Measurements from ENCODE around the gene RAD51B.

GRCh38 chr14:68663385-68664076 is 844.0 kb downstream of the RAD51B start:
- TF ChIP-seq POLR2A (IDR thresholded peaks at IDR 0.05; ENCODE audit: low read depth, low read length): no peak
- TF ChIP-seq TAF1 (IDR thresholded peaks at IDR 0.05; ENCODE audit: low read depth, low read length): no peak
- TF ChIP-seq POLR2AphosphoS5 (IDR thresholded peaks at IDR 0.05; ENCODE audit: low read depth, low read length): no peak
- TF ChIP-seq PAX5 (IDR thresholded peaks at IDR 0.05; ENCODE audit: insufficient read depth, low read length, severe bottlenecking): peak; percentile 36
- peak; percentile 93 for TF ChIP-seq POU2F2 (IDR thresholded peaks at IDR 0.05; ENCODE audit: low read depth, low read length)
- no peak for TF ChIP-seq SPI1 (IDR thresholded peaks at IDR 0.05; ENCODE audit: low read depth, low read length)

Data from GM12891 (cell line).